Measurements from ENCODE around the gene MED9. TPM values are rescaled to one million over a fixed set of nuclear protein-coding genes. Genes with fewer than 3 reads are reported as not detected.

The MED9 gene
- total and polyA plus RNA-seq, 3 experiments from 2014 or later, result 13.5 to 17.9 (median 13.8) TPM

- no peaks in the 10 kb centered on the region for H3K36me3 Mint-ChIP-seq
- H3K4me3 Mint-ChIP-seq, result no peak overlapping the region
- Histone ChIP-seq H3K4me1 (ENCODE audit: insufficient read depth, low read length) (no peaks in the 10 kb centered on the region), H3K9me3 (ENCODE audit: low read length) (no peaks in the 10 kb centered on the region), H3K27me3 (ENCODE audit: insufficient read depth, low read length, poor library complexity, severe bottlenecking) (no peaks in the 10 kb centered on the region), H3K4me3 (ENCODE audit: low read length) (no peak overlapping the region), H3K27ac (ENCODE audit: low read depth, low read length) (no peak overlapping the region), H3K36me3 (ENCODE audit: insufficient read depth, low read length) (no peaks in the 10 kb centered on the region)
- CTCF ChIA-PET, result no interaction called here
- H3K9me3 Mint-ChIP-seq, result no peaks in the 10 kb centered on the region
- POLR2A ChIA-PET, result no interaction called here
- H3K4me1 Mint-ChIP-seq, result no peaks in the 10 kb centered on the region
- no peak overlapping the region for H3K27ac Mint-ChIP-seq
- no peaks in the 10 kb centered on the region for H3K27me3 Mint-ChIP-seq
- no peak for DNase-seq
Observed at GRCh38 chr17:17527534-17527933, 50.7 kb downstream of the MED9 start.

- Mint-ChIP-seq H3K4me3 (no peak overlapping the region), H3K36me3 (no peaks in the 10 kb centered on the region), H3K27ac (no peak overlapping the region), H3K27me3 (no peaks in the 10 kb centered on the region), H3K9me3 (no peaks in the 10 kb centered on the region), H3K4me1 (no peaks in the 10 kb centered on the region)
- no peaks in the 10 kb centered on the region for H3K4me1 ChIP-seq (ENCODE audit: insufficient read depth, low read length)
- H3K36me3 ChIP-seq (ENCODE audit: insufficient read depth, low read length), result no peaks in the 10 kb centered on the region
- H3K4me3 ChIP-seq (ENCODE audit: low read length), result no peak overlapping the region
- H3K9me3 ChIP-seq (ENCODE audit: low read length), result no peaks in the 10 kb centered on the region
- POLR2A ChIA-PET, result no interaction called here
- H3K27me3 ChIP-seq (ENCODE audit: insufficient read depth, low read length, poor library complexity, severe bottlenecking), result no peaks in the 10 kb centered on the region
- CTCF ChIA-PET, result no interaction called here
- no peak for DNase-seq
- H3K27ac ChIP-seq (ENCODE audit: low read depth, low read length), result no peak overlapping the region
Observed at GRCh38 chr17:17527956-17528500, 51.2 kb downstream of the MED9 start.

GRCh38 chr17:17528696-17529652, 52.2 kb downstream of the MED9 start:
- H3K4me1 ChIP-seq (ENCODE audit: insufficient read depth, low read length), result no peaks in the 10 kb centered on the region
- no peak overlapping the region for H3K27ac ChIP-seq (ENCODE audit: low read depth, low read length)
- H3K4me1 Mint-ChIP-seq, result no peaks in the 10 kb centered on the region
- H3K27ac Mint-ChIP-seq, result no peak overlapping the region
- no peak overlapping the region for H3K4me3 ChIP-seq (ENCODE audit: low read length)
- H3K27me3 Mint-ChIP-seq, result no peaks in the 10 kb centered on the region
- H3K4me3 Mint-ChIP-seq, result no peak overlapping the region
- no peaks in the 10 kb centered on the region for H3K9me3 Mint-ChIP-seq
- POLR2A ChIA-PET, result no interaction called here
- no peaks in the 10 kb centered on the region for H3K9me3 ChIP-seq (ENCODE audit: low read length)
- no peak for DNase-seq
- CTCF ChIA-PET, result no interaction called here
- H3K36me3 Mint-ChIP-seq, result no peaks in the 10 kb centered on the region
- H3K36me3 ChIP-seq (ENCODE audit: insufficient read depth, low read length), result no peaks in the 10 kb centered on the region
- H3K27me3 ChIP-seq (ENCODE audit: insufficient read depth, low read length, poor library complexity, severe bottlenecking), result no peaks in the 10 kb centered on the region

GRCh38 chr17:17531156-17531555, 54.4 kb downstream of the MED9 start:
- POLR2A ChIA-PET, result no interaction called here

GRCh38 chr17:17532991-17533390, 56.2 kb downstream of the MED9 start:
- Mint-ChIP-seq H3K9me3 (no peaks in the 10 kb centered on the region), H3K36me3 (no peaks in the 10 kb centered on the region), H3K4me1 (no peaks in the 10 kb centered on the region), H3K27ac (no peak overlapping the region), H3K4me3 (no peak overlapping the region), H3K27me3 (no peaks in the 10 kb centered on the region)
- ChIA-PET POLR2A (no interaction called here), CTCF (no interaction called here)
- no peak overlapping the region for H3K4me3 ChIP-seq (ENCODE audit: low read length)
- no peaks in the 10 kb centered on the region for H3K27me3 ChIP-seq (ENCODE audit: insufficient read depth, low read length, poor library complexity, severe bottlenecking)
- H3K27ac ChIP-seq (ENCODE audit: low read depth, low read length), result no peak overlapping the region
- H3K9me3 ChIP-seq (ENCODE audit: low read length), result no peaks in the 10 kb centered on the region
- no peaks in the 10 kb centered on the region for H3K36me3 ChIP-seq (ENCODE audit: insufficient read depth, low read length)
- H3K4me1 ChIP-seq (ENCODE audit: insufficient read depth, low read length), result no peaks in the 10 kb centered on the region
- DNase-seq, result no peak

More at GRCh38 chr17:17531156-17531555, 54.4 kb downstream of the MED9 start:
- H3K4me3 Mint-ChIP-seq, result no peak overlapping the region
- no peaks in the 10 kb centered on the region for H3K4me1 Mint-ChIP-seq
- no peaks in the 10 kb centered on the region for H3K9me3 Mint-ChIP-seq
- H3K27me3 Mint-ChIP-seq, result no peaks in the 10 kb centered on the region
- H3K4me1 ChIP-seq (ENCODE audit: insufficient read depth, low read length), result no peaks in the 10 kb centered on the region
- H3K9me3 ChIP-seq (ENCODE audit: low read length), result no peaks in the 10 kb centered on the region
- H3K4me3 ChIP-seq (ENCODE audit: low read length), result no peak overlapping the region
- no peaks in the 10 kb centered on the region for H3K36me3 Mint-ChIP-seq
- no peak overlapping the region for H3K27ac Mint-ChIP-seq
- CTCF ChIA-PET, result no interaction called here
- no peak for DNase-seq
- H3K36me3 ChIP-seq (ENCODE audit: insufficient read depth, low read length), result no peaks in the 10 kb centered on the region
- no peaks in the 10 kb centered on the region for H3K27me3 ChIP-seq (ENCODE audit: insufficient read depth, low read length, poor library complexity, severe bottlenecking)
- H3K27ac ChIP-seq (ENCODE audit: low read depth, low read length), result no peak overlapping the region

- H3K27me3 Mint-ChIP-seq, result no peaks in the 10 kb centered on the region
- H3K4me1 ChIP-seq (ENCODE audit: insufficient read depth, low read length), result no peaks in the 10 kb centered on the region
- POLR2A ChIA-PET, result no interaction called here
Observed at GRCh38 chr17:17533901-17534441, 57.2 kb downstream of the MED9 start.

GRCh38 chr17:17535957-17536356, 59.2 kb downstream of the MED9 start:
- CTCF ChIA-PET, result no interaction called here
- no peaks in the 10 kb centered on the region for H3K9me3 Mint-ChIP-seq
- POLR2A ChIA-PET, result no interaction called here
- H3K4me1 Mint-ChIP-seq, result peaks cover 0 to 1% (median 0%) of the 10 kb centered on the region in 3 donors
- H3K36me3 Mint-ChIP-seq, result no peaks in the 10 kb centered on the region
- no peak overlapping the region for H3K4me3 Mint-ChIP-seq
- no peak for DNase-seq
- no peaks in the 10 kb centered on the region for H3K27me3 ChIP-seq (ENCODE audit: insufficient read depth, low read length, poor library complexity, severe bottlenecking)
- H3K27ac ChIP-seq (ENCODE audit: low read depth, low read length), result no peak overlapping the region
- no peaks in the 10 kb centered on the region for H3K4me1 ChIP-seq (ENCODE audit: insufficient read depth, low read length)
- no peaks in the 10 kb centered on the region for H3K9me3 ChIP-seq (ENCODE audit: low read length)
- no peaks in the 10 kb centered on the region for H3K27me3 Mint-ChIP-seq
- no peak overlapping the region for H3K27ac Mint-ChIP-seq
- H3K4me3 ChIP-seq (ENCODE audit: low read length), result no peak overlapping the region
- H3K36me3 ChIP-seq (ENCODE audit: insufficient read depth, low read length), result no peaks in the 10 kb centered on the region

More at GRCh38 chr17:17533901-17534441, 57.2 kb downstream of the MED9 start:
- H3K4me3 Mint-ChIP-seq, result no peak overlapping the region
- H3K36me3 Mint-ChIP-seq, result no peaks in the 10 kb centered on the region
- DNase-seq, result no peak
- Histone ChIP-seq H3K27me3 (ENCODE audit: insufficient read depth, low read length, poor library complexity, severe bottlenecking) (no peaks in the 10 kb centered on the region), H3K4me3 (ENCODE audit: low read length) (no peak overlapping the region), H3K36me3 (ENCODE audit: insufficient read depth, low read length) (no peaks in the 10 kb centered on the region), H3K9me3 (ENCODE audit: low read length) (no peaks in the 10 kb centered on the region), H3K27ac (ENCODE audit: low read depth, low read length) (no peak overlapping the region)
- no peaks in the 10 kb centered on the region for H3K4me1 Mint-ChIP-seq
- H3K9me3 Mint-ChIP-seq, result no peaks in the 10 kb centered on the region
- peak overlapping the region in 2 of 8 donors; percentile 11 to 12 for H3K27ac Mint-ChIP-seq
- CTCF ChIA-PET, result no interaction called here

- no peaks in the 10 kb centered on the region for H3K36me3 Mint-ChIP-seq
- H3K27me3 Mint-ChIP-seq, result no peaks in the 10 kb centered on the region
Observed at GRCh38 chr17:17536702-17537101, 59.9 kb downstream of the MED9 start.

More at GRCh38 chr17:17536702-17537101, 59.9 kb downstream of the MED9 start:
- no peaks in the 10 kb centered on the region for H3K36me3 ChIP-seq (ENCODE audit: insufficient read depth, low read length)
- no peak for DNase-seq
- H3K4me1 Mint-ChIP-seq, result peaks cover 0 to 2% (median 0%) of the 10 kb centered on the region in 3 donors
- H3K27ac ChIP-seq (ENCODE audit: low read depth, low read length), result no peak overlapping the region
- no peaks in the 10 kb centered on the region for H3K9me3 Mint-ChIP-seq
- no peak overlapping the region for H3K27ac Mint-ChIP-seq
- no peak overlapping the region for H3K4me3 ChIP-seq (ENCODE audit: low read length)
- ChIA-PET CTCF (no interaction called here), POLR2A (no interaction called here)
- H3K9me3 ChIP-seq (ENCODE audit: low read length), result no peaks in the 10 kb centered on the region
- H3K4me1 ChIP-seq (ENCODE audit: insufficient read depth, low read length), result no peaks in the 10 kb centered on the region
- no peaks in the 10 kb centered on the region for H3K27me3 ChIP-seq (ENCODE audit: insufficient read depth, low read length, poor library complexity, severe bottlenecking)
- no peak overlapping the region for H3K4me3 Mint-ChIP-seq

All from CD8-positive, alpha-beta memory T cell (primary cell).